Urinary bladder (tissue), 4 donors: ENCODE results near the gene ATP8B2. TPM values are rescaled to one million over a fixed set of nuclear protein-coding genes. Genes with fewer than 3 reads are reported as not detected.
"Not testable (repeated sequence)": the region's sequence is repeated elsewhere in the genome, so short reads cannot be mapped to it uniquely, and the experiment has no call there.

Source experiments
- DNase-seq: peaks from one replicate; pipeline ENCODE4 v3.0.0-alpha.2; 2015; ENCODE audit errors: extremely low spot score
- H3K27ac ChIP-seq: one replicate; pipeline ENCODE4 v1.5.1; 2013; ENCODE audit warnings: low read depth, mild to moderate bottlenecking, moderate library complexity
- H3K36me3 ChIP-seq: one replicate; pipeline ENCODE4 v1.6.1; 2013; ENCODE audit warnings: mild to moderate bottlenecking, moderate library complexity; ENCODE audit not compliant: insufficient read depth
- H3K4me1 ChIP-seq: one replicate; pipeline ENCODE4 v1.6.1; 2013; ENCODE audit warnings: mild to moderate bottlenecking, moderate library complexity; ENCODE audit not compliant: insufficient read depth
- H3K4me3 ChIP-seq: one replicate; pipeline ENCODE4 v1.5.1; 2013; ENCODE audit warnings: low read depth, low read length
- WGBS: extraction: QIAGEN DNeasy Blood & Tissue Kit; methylation state at CpG from one replicate; pipeline ENCODE4 v1.1.7; 2013; 5-methylcytosine and 5-hydroxymethylcytosine counted together
- polyA plus RNA-seq: library from polyadenylated mRNA; stranded (reverse); fragments of 200-250 nt; gene quantifications from one replicate; pipeline ENCODE4 v1.2.3, GENCODE V29; 2013
- total RNA-seq: library from RNA; depleted of rRNA; stranded (reverse); fragments of >200 nt; gene quantifications from one replicate; pipeline ENCODE4 v1.2.3, GENCODE V29; 2014
- donor health status: healthy with polysubstance abuse.
- donor health status: healthy.

The ATP8B2 gene
- total RNA-seq (42.2 TPM), polyA plus RNA-seq (45.4 TPM)

GRCh38 chr1:154324669-154325582 lies at the start of gene ATP8B2:
Gene ATP8B2, plus strand, starts transcription at chr1:154325525. Its CDS starts 2,617 bp downstream, at chr1:154328142.
- 1% methylated on average over 56 of the region's 56 CpGs for WGBS
- H3K4me3 ChIP-seq, result peak within 1 kb of the TSS; percentile 91
- peak; percentile 58 for DNase-seq
- H3K27ac ChIP-seq, result peak within 1 kb of the TSS; percentile 88
- no peaks in the 10 kb centered on the region for H3K36me3 ChIP-seq
- no peaks in the 10 kb centered on the region for H3K4me1 ChIP-seq

GRCh38 chr1:154276797-154277196 lies 48.5 kb upstream of the ATP8B2 start:
- Histone ChIP-seq H3K27ac (no peak overlapping the region), H3K4me3 (no peak overlapping the region), H3K4me1 (no peaks in the 10 kb centered on the region), H3K36me3 (peaks cover 3% of the 10 kb centered on the region)
- WGBS, result 88% methylated on average over 7 of the region's 7 CpGs
- no peak for DNase-seq

- H3K4me1 ChIP-seq, H3K4me3 ChIP-seq, H3K36me3 ChIP-seq, DNase-seq, H3K27ac ChIP-seq: not testable (repeated sequence)
- 93% methylated on average over 20 of the region's 30 CpGs for WGBS
Observed at GRCh38 chr1:154287591-154287990, 37.7 kb upstream of the ATP8B2 start.

GRCh38 chr1:154288661-154289060 lies 36.7 kb upstream of the ATP8B2 start:
- no peak overlapping the region for H3K4me3 ChIP-seq
- WGBS, result 68% methylated on average over 3 of the region's 3 CpGs

GRCh38 chr1:154290921-154291320 lies 34.4 kb upstream of the ATP8B2 start:
- H3K4me3 ChIP-seq, result no peak overlapping the region
- H3K27ac ChIP-seq, result no peak overlapping the region
- 90% methylated on average over 1 of the region's 1 CpG for WGBS
- H3K4me1 ChIP-seq, result no peaks in the 10 kb centered on the region
- no peak for DNase-seq
- no peaks in the 10 kb centered on the region for H3K36me3 ChIP-seq

More at GRCh38 chr1:154288661-154289060, 36.7 kb upstream of the ATP8B2 start:
- Histone ChIP-seq H3K4me1 (no peaks in the 10 kb centered on the region), H3K27ac (no peak overlapping the region), H3K36me3 (no peaks in the 10 kb centered on the region)
- DNase-seq, result no peak

GRCh38 chr1:154295408-154296235 lies 29.7 kb upstream of the ATP8B2 start:
- Histone ChIP-seq H3K4me1 (no peaks in the 10 kb centered on the region), H3K27ac (no peak overlapping the region)

GRCh38 chr1:154301582-154301981 lies 23.7 kb upstream of the ATP8B2 start:
- H3K4me3 ChIP-seq, result no peak overlapping the region
- DNase-seq, result no peak
- H3K36me3 ChIP-seq, result no peaks in the 10 kb centered on the region
- no peak overlapping the region for H3K27ac ChIP-seq
- H3K4me1 ChIP-seq, result no peaks in the 10 kb centered on the region
- 86% methylated on average over 1 of the region's 1 CpG for WGBS

More at GRCh38 chr1:154295408-154296235, 29.7 kb upstream of the ATP8B2 start:
- H3K4me3 ChIP-seq, result no peak overlapping the region
- DNase-seq, result no peak
- 82% methylated on average over 8 of the region's 8 CpGs for WGBS
- no peaks in the 10 kb centered on the region for H3K36me3 ChIP-seq

- Histone ChIP-seq H3K36me3 (no peaks in the 10 kb centered on the region), H3K4me3 (no peak overlapping the region), H3K27ac (no peak overlapping the region), H3K4me1 (no peaks in the 10 kb centered on the region)
- no peak for DNase-seq
- WGBS, result 83% methylated on average over 9 of the region's 9 CpGs
Observed at GRCh38 chr1:154304664-154305337, 20.5 kb upstream of the ATP8B2 start.

GRCh38 chr1:154306151-154306550 lies 19.2 kb upstream of the ATP8B2 start:
- H3K36me3 ChIP-seq, result no peaks in the 10 kb centered on the region
- no peak for DNase-seq
- H3K4me1 ChIP-seq, result no peaks in the 10 kb centered on the region
- no peak overlapping the region for H3K4me3 ChIP-seq
- no peak overlapping the region for H3K27ac ChIP-seq
- WGBS, result 83% methylated on average over 3 of the region's 3 CpGs

- 51% methylated on average over 4 of the region's 4 CpGs for WGBS
- H3K36me3 ChIP-seq, H3K4me3 ChIP-seq, H3K4me1 ChIP-seq, H3K27ac ChIP-seq, DNase-seq: not testable (repeated sequence)
Observed at GRCh38 chr1:154307670-154308270, 17.6 kb upstream of the ATP8B2 start.

- not testable (repeated sequence) for DNase-seq, H3K36me3 ChIP-seq, H3K27ac ChIP-seq, H3K4me1 ChIP-seq, H3K4me3 ChIP-seq
- WGBS, result 77% methylated on average over 7 of the region's 7 CpGs
Observed at GRCh38 chr1:154309136-154309535, 16.2 kb upstream of the ATP8B2 start.

- not testable (repeated sequence) for H3K36me3 ChIP-seq, H3K4me1 ChIP-seq, H3K27ac ChIP-seq, DNase-seq, H3K4me3 ChIP-seq
- 75% methylated on average over 13 of the region's 13 CpGs for WGBS
Observed at GRCh38 chr1:154312229-154313065, 12.9 kb upstream of the ATP8B2 start.
